ENCODE measurements around the gene MLX.

Gene MLX

DNA sequence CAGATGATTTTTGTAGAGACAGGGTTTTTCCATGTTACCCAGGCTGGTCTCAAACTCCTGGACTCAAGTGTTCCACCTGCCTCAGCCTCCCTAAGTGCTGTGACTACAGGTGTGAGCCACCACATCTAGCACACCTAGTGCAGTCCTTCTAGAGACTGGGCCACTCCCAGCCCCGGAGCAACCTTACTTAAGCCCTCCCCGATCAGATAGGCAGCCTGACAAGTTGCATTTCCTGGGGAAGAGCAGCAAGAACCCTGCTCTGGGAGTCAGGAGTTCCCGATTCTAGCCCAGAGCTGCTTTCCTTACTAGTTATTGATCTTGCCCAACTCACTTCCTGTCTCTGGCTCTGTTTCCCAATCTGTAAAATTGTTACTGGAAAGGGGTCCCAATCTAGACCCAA is 37.8 kb upstream of the MLX start:
- peaks cover 22% of the 10 kb centered on the region for H3K4me1 ChIP-seq (ENCODE audit: low read length)
- no peaks in the 10 kb centered on the region for H3K9me2 ChIP-seq (replicated peaks; ENCODE audit: insufficient read depth, low read length)
- H3K9ac ChIP-seq (ENCODE audit: low read length) = no peak overlapping the region
- no peak overlapping the region for H2AFZ ChIP-seq (ENCODE audit: low read length)
- no peaks in the 10 kb centered on the region for H3K79me2 ChIP-seq (ENCODE audit: low read length)
- no peak for DNase-seq
- TF ChIP-seq EZH2 (optimal IDR thresholded peaks at IDR 0.05; ENCODE audit: low read depth, low read length) (no peak), EZH2phosphoT487 (IDR thresholded peaks at IDR 0.05; ENCODE audit: low read length) (no peak), CTCF (IDR thresholded peaks at IDR 0.05; ENCODE audit: low read length) (no peak)
- no peak overlapping the region for H3K27ac ChIP-seq (ENCODE audit: low read length)
- no peak overlapping the region for H3K4me3 ChIP-seq (ENCODE audit: low read length)
- no peaks in the 10 kb centered on the region for H4K20me1 ChIP-seq (ENCODE audit: insufficient read depth, low read length)
- H3K27me3 ChIP-seq (replicated peaks; ENCODE audit: insufficient read depth, low read length) = no peaks in the 10 kb centered on the region
- H3K4me2 ChIP-seq (ENCODE audit: low read depth, low read length) = no peak overlapping the region
- H3K36me3 ChIP-seq (replicated peaks; ENCODE audit: insufficient read depth, low read length) = no peaks in the 10 kb centered on the region
- no peaks in the 10 kb centered on the region for H3K9me3 ChIP-seq (replicated peaks; ENCODE audit: insufficient read depth, low read length)
- peaks cover 22% of the 10 kb centered on the region for H3F3A ChIP-seq (ENCODE audit: insufficient read depth, low read length)

- 0 out of 2 replicates have a peak overlapping the region, but pooled peaks have one; percentile 53 for H3K4me2 ChIP-seq (ENCODE audit: low read depth, low read length)
- H3K4me1 ChIP-seq (ENCODE audit: low read length) = peaks cover 29% of the 10 kb centered on the region
- peak overlapping the region; percentile 41; the same call in 1 of the 2 replicates for H3K27ac ChIP-seq (ENCODE audit: low read length)
These were observed 35.9 kb upstream of the MLX start for GRCh38 chr17:42530952-42531454.

GRCh38 chr17:42531455-42532354 is 35.2 kb upstream of the MLX start:
- Histone ChIP-seq H3K27ac (ENCODE audit: low read length) (peak overlapping the region; percentile 23; the same call in 1 of the 2 replicates), H3F3A (ENCODE audit: insufficient read depth, low read length) (peaks cover 24% of the 10 kb centered on the region), H2AFZ (ENCODE audit: low read length) (peak overlapping the region; percentile 70; the same call in 1 of the 2 replicates), H3K9ac (ENCODE audit: low read length) (no peak overlapping the region), H3K9me3 (replicated peaks; ENCODE audit: insufficient read depth, low read length) (no peaks in the 10 kb centered on the region), H3K9me2 (replicated peaks; ENCODE audit: insufficient read depth, low read length) (no peaks in the 10 kb centered on the region), H3K4me3 (ENCODE audit: low read length) (peak overlapping the region; percentile 50; the same call in 1 of the 2 replicates), H3K27me3 (replicated peaks; ENCODE audit: insufficient read depth, low read length) (no peaks in the 10 kb centered on the region), H3K36me3 (replicated peaks; ENCODE audit: insufficient read depth, low read length) (no peaks in the 10 kb centered on the region), H3K4me2 (ENCODE audit: low read depth, low read length) (peak overlapping the region; percentile 38; the same call in 1 of the 2 replicates), H3K4me1 (ENCODE audit: low read length) (peaks cover 29% of the 10 kb centered on the region), H4K20me1 (ENCODE audit: insufficient read depth, low read length) (no peaks in the 10 kb centered on the region), H3K79me2 (ENCODE audit: low read length) (peaks cover 6% of the 10 kb centered on the region)
- DNase-seq = peak; percentile 68
- TF ChIP-seq CTCF (IDR thresholded peaks at IDR 0.05; ENCODE audit: low read length) (peak; percentile 43), EZH2 (optimal IDR thresholded peaks at IDR 0.05; ENCODE audit: low read depth, low read length) (no peak)

More at GRCh38 chr17:42530952-42531454, 35.9 kb upstream of the MLX start:
- H3K36me3 ChIP-seq (replicated peaks; ENCODE audit: insufficient read depth, low read length) = no peaks in the 10 kb centered on the region
- no peaks in the 10 kb centered on the region for H3K9me2 ChIP-seq (replicated peaks; ENCODE audit: insufficient read depth, low read length)
- peaks cover 22% of the 10 kb centered on the region for H3F3A ChIP-seq (ENCODE audit: insufficient read depth, low read length)
- no peak overlapping the region for H3K4me3 ChIP-seq (ENCODE audit: low read length)
- DNase-seq = no peak
- H3K79me2 ChIP-seq (ENCODE audit: low read length) = 0 out of 2 replicates have a peak, but pooled peaks cover 4% of the 10 kb centered on the region
- no peak for TF ChIP-seq EZH2phosphoT487 (IDR thresholded peaks at IDR 0.05; ENCODE audit: low read length)
- TF ChIP-seq CTCF (IDR thresholded peaks at IDR 0.05; ENCODE audit: low read length) = no peak
- no peak for TF ChIP-seq EZH2 (optimal IDR thresholded peaks at IDR 0.05; ENCODE audit: low read depth, low read length)
- no peaks in the 10 kb centered on the region for H3K9me3 ChIP-seq (replicated peaks; ENCODE audit: insufficient read depth, low read length)
- H3K27me3 ChIP-seq (replicated peaks; ENCODE audit: insufficient read depth, low read length) = no peaks in the 10 kb centered on the region
- no peak overlapping the region for H3K9ac ChIP-seq (ENCODE audit: low read length)
- no peak overlapping the region for H2AFZ ChIP-seq (ENCODE audit: low read length)
- H4K20me1 ChIP-seq (ENCODE audit: insufficient read depth, low read length) = no peaks in the 10 kb centered on the region
